BJ (cell line): ENCODE measurements around the gene ZNF23. TPM values are rescaled to one million over a fixed set of nuclear protein-coding genes. Genes with fewer than 3 reads are reported as not detected.

ENCODE experiments used
- CTCF ChIA-PET: fragments of 350-600 bp; formaldehyde crosslinking; extraction: SDS; loops from one replicate; lab custom pipeline; 2021; ENCODE audit warnings: antibody characterized with exemption, inconsistent platforms; lab: Yijun Ruan, JAX
- POLR2A ChIA-PET: fragments of 300-600 bp; sonication (Branson Sonifier 250); formaldehyde crosslinking; extraction: SDS; loops from one replicate; lab custom pipeline; 2021; ENCODE audit warnings: antibody characterized with exemption; lab: Charles Lee
- DNase-seq: peaks from one replicate; pipeline ENCODE4 v3.0.0-alpha.2; 2011; ENCODE audit warnings: low read depth
- H3K27me3 ChIP-seq: 2 replicates; pipeline ENCODE4 v1.6.0; 2011; ENCODE audit warnings: low read length; ENCODE audit not compliant: control insufficient read depth, insufficient read depth
- H3K36me3 ChIP-seq: 2 replicates; pipeline ENCODE4 v1.5.1; 2011; ENCODE audit warnings: low read length; ENCODE audit not compliant: control insufficient read depth, insufficient read depth
- H3K4me3 ChIP-seq: 2 replicates; pipeline ENCODE4 v1.5.1; 2011; ENCODE audit warnings: low read depth, mild to moderate bottlenecking, control low read depth, low read length
- CTCF ChIP-seq: IDR thresholded peaks from 2 replicates; pipeline ENCODE4 v1.5.1; 2011; ENCODE audit warnings: low read depth, mild to moderate bottlenecking, control low read depth, inconsistent platforms, low read length, moderate library complexity; ENCODE audit not compliant: insufficient read depth
- polyA plus RNA-seq: library from polyadenylated mRNA; depleted of rRNA; stranded (reverse); fragments of >200 nt; gene quantifications from 2 replicates; pipeline ENCODE4 v1.2.3, GENCODE V29; 2011

Gene ZNF23
- polyA plus RNA-seq, 1 experiment: 11.8 TPM

GRCh38 chr16:71500964-71501363 lies 38.9 kb upstream of the ZNF23 start:
- no peak for DNase-seq
- CTCF ChIA-PET: interaction anchor here (0.8 to 7.7 kb wide), 10 partner anchors 11 to 143 kb away, joined by 3 to 170 read pairs (median 4); partner anchors contain the start of genes CALB2 and ZNF19
- no peak for TF ChIP-seq CTCF
- POLR2A ChIA-PET: no interaction called here
- Histone ChIP-seq H3K36me3 (no peaks in the 10 kb centered on the region), H3K4me3 (no peak overlapping the region), H3K27me3 (no peaks in the 10 kb centered on the region; the same call in 1 of the 2 replicates)

- ChIA-PET CTCF (interaction anchor here (0.6 to 7.7 kb wide), 22 partner anchors 9 to 211 kb away, joined by 3 to 170 read pairs (median 4); no protein-coding TSS in a partner anchor), POLR2A (no interaction called here)
- no peak for DNase-seq
- Histone ChIP-seq H3K4me3 (no peak overlapping the region), H3K27me3 (no peaks in the 10 kb centered on the region; the same call in 1 of the 2 replicates), H3K36me3 (no peaks in the 10 kb centered on the region)
- TF ChIP-seq CTCF: peak; percentile 70
These were observed 37.8 kb upstream of the ZNF23 start for GRCh38 chr16:71499775-71500364.

- no peak for DNase-seq
- Histone ChIP-seq H3K4me3 (no peak overlapping the region), H3K36me3 (no peaks in the 10 kb centered on the region), H3K27me3 (no peaks in the 10 kb centered on the region; the same call in 1 of the 2 replicates)
- ChIA-PET POLR2A (no interaction called here), CTCF (interaction anchor here (0.7 to 7.7 kb wide), 5 partner anchors 29 to 88 kb away, joined by 3 to 170 read pairs (median 6); no protein-coding TSS in a partner anchor)
- TF ChIP-seq CTCF: no peak
These were observed 36.0 kb upstream of the ZNF23 start for GRCh38 chr16:71498031-71498430.

- ChIA-PET CTCF (interaction anchor here (0.7 to 3.9 kb wide), 4 partner anchors 9 to 81 kb away, joined by 3 to 55 read pairs (median 4); no protein-coding TSS in a partner anchor), POLR2A (no interaction called here)
- TF ChIP-seq CTCF: no peak
- no peaks in the 10 kb centered on the region for H3K36me3 ChIP-seq
- H3K4me3 ChIP-seq: no peak overlapping the region
- no peaks in the 10 kb centered on the region; the same call in 1 of the 2 replicates for H3K27me3 ChIP-seq
- no peak for DNase-seq
These were observed 31.2 kb upstream of the ZNF23 start for GRCh38 chr16:71493213-71493612.

GRCh38 chr16:71492786-71493185 lies 30.7 kb upstream of the ZNF23 start:
- no peaks in the 10 kb centered on the region for H3K36me3 ChIP-seq
- no peak for TF ChIP-seq CTCF
- POLR2A ChIA-PET: no interaction called here
- DNase-seq: no peak
- no peak overlapping the region for H3K4me3 ChIP-seq
- CTCF ChIA-PET: interaction anchor here (0.7 to 3.9 kb wide), 3 partner anchors 9 to 81 kb away, joined by 4 to 55 read pairs (median 5); no protein-coding TSS in a partner anchor
- H3K27me3 ChIP-seq: no peaks in the 10 kb centered on the region; the same call in 1 of the 2 replicates
